Measurements from ENCODE around the gene TMEM108.
"Not testable (repeated sequence)": the region's sequence is repeated elsewhere in the genome, so short reads cannot be mapped to it uniquely, and the experiment has no call there.

Gene TMEM108

GRCh38 chr3:133038089-133038730 is at the start of gene TMEM108:
Gene TMEM108, plus strand, starts transcription at chr3:133038391.
- DNase-seq (ENCODE audit: low read depth), result peak; percentile 43

GRCh38 chr3:132995971-132996370 is 42.2 kb upstream of the TMEM108 start:
- no peak for DNase-seq (ENCODE audit: low read depth)

- DNase-seq (ENCODE audit: low read depth), result no peak
These were observed 40.6 kb upstream of the TMEM108 start for GRCh38 chr3:132997404-132998185.

GRCh38 chr3:133005032-133005431 is 33.2 kb upstream of the TMEM108 start:
- not testable (repeated sequence) for DNase-seq (ENCODE audit: low read depth)

- DNase-seq (ENCODE audit: low read depth), result no peak
These were observed 30.6 kb upstream of the TMEM108 start for GRCh38 chr3:133007601-133008000.

- DNase-seq (ENCODE audit: low read depth), result no peak
These were observed 23.9 kb upstream of the TMEM108 start for GRCh38 chr3:133014325-133014724.

GRCh38 chr3:133015573-133015972 is 22.6 kb upstream of the TMEM108 start:
- not testable (repeated sequence) for DNase-seq (ENCODE audit: low read depth)

GRCh38 chr3:133016838-133017309 is 21.3 kb upstream of the TMEM108 start:
- DNase-seq (ENCODE audit: low read depth), result no peak

- no peak for DNase-seq (ENCODE audit: low read depth)
These were observed 19.3 kb upstream of the TMEM108 start for GRCh38 chr3:133018921-133019320.

GRCh38 chr3:133021206-133021605 is 17.0 kb upstream of the TMEM108 start:
- DNase-seq (ENCODE audit: low read depth), result no peak

GRCh38 chr3:133023362-133023761 is 14.8 kb upstream of the TMEM108 start:
- DNase-seq (ENCODE audit: low read depth), result no peak

GRCh38 chr3:133025546-133025945 is 12.6 kb upstream of the TMEM108 start:
- DNase-seq (ENCODE audit: low read depth), result no peak

- no peak for DNase-seq (ENCODE audit: low read depth)
These were observed 5.9 kb upstream of the TMEM108 start for GRCh38 chr3:133032301-133032700.

- DNase-seq (ENCODE audit: low read depth), result no peak
These were observed 755 bp upstream of the TMEM108 start for GRCh38 chr3:133037436-133037835.

GRCh38 chr3:133038731-133039375 is 662 bp downstream of the TMEM108 start:
- DNase-seq (ENCODE audit: low read depth), result no peak

- DNase-seq (ENCODE audit: low read depth), result peak; percentile 70
These were observed 2.7 kb downstream of the TMEM108 start for GRCh38 chr3:133040696-133041523.

- no peak for DNase-seq (ENCODE audit: low read depth)
These were observed 3.3 kb downstream of the TMEM108 start for GRCh38 chr3:133041524-133041829.

GRCh38 chr3:133042778-133043177 is 4.6 kb downstream of the TMEM108 start:
- DNase-seq (ENCODE audit: low read depth), result peak; percentile 32

GRCh38 chr3:133047980-133048379 is 9.8 kb downstream of the TMEM108 start:
- no peak for DNase-seq (ENCODE audit: low read depth)

GRCh38 chr3:133049491-133049890 is 11.3 kb downstream of the TMEM108 start:
- no peak for DNase-seq (ENCODE audit: low read depth)

GRCh38 chr3:133050891-133051290 is 12.7 kb downstream of the TMEM108 start:
- DNase-seq (ENCODE audit: low read depth), result no peak

- no peak for DNase-seq (ENCODE audit: low read depth)
These were observed 15.3 kb downstream of the TMEM108 start for GRCh38 chr3:133053532-133053931.
